ENCODE measurements around the gene BCL10.

BCL10 gene

DNA sequence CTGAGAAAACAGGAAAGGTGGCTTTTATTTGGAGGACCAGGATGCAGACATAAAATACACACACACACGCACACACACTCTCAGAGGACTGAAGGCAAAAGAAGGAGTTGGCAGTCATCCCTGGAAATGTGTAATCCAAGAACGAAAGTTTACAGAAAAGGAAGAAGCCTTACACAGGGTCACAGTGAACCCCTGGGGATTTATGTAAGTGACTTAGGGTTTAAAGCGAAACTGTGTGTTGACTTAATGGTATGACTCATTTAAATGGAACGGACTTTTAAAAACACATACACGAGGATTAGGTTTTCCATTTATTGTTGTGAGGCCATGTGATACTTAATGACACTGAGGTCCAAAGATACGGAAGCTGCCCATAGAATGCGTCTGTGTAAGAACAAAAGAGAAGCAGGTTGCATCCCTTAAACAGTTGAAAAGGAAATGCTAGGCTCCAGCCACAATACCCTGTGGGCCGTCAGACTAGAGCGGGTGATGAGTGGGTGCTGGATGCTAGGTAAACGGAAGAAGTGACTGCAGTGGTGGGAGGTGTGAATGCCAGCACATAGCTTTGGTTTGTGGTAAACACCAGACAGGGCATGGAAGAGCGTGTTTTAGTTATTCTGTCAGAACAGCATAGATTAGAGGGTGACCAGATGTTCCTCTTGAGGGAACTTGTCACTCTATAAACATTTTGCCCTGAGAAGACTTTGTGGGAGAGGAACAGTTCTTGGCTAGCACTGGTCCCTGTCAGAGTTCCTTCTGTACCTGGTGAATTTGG, 21.6 kb upstream of the BCL10 start:
- no peak for DNase-seq (ENCODE audit: low spot score)

DNA sequence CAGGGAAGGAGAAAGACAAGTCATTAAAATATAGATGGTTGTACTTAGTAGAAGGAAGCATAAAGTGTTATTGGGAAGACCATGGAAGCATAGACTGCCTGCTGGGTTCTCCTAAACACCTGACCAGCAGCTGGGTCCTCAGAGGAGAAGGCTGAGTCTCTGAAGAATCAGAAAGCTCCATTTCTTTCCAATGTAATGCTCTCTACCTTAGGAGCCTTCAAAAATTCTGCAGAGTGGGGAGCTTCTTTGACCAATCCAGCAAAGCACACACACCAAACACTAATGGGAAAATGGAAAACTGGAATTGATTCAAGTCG, 21.1 kb upstream of the BCL10 start:
- no peak for DNase-seq (ENCODE audit: low spot score)

DNA sequence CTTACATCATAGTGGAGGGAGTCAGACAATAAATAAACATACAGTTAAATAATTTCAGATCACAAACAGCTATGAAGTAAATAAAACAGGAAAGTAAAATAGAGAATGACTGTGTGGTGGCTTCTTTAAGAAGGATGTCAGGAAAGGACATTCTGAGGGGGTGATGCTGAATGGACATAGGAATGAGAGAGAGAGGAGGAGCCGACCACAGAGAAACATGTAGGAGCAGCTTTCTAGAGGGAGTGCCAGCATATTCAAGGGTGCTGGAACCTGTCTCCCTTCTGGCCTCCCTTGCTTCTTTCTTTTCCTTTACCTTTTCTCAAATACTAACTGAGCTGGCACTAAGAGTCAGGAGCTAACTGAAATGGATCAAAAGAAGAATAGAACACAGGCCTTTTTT, 20.5 kb upstream of the BCL10 start:
- no peak for DNase-seq (ENCODE audit: low spot score)

DNA sequence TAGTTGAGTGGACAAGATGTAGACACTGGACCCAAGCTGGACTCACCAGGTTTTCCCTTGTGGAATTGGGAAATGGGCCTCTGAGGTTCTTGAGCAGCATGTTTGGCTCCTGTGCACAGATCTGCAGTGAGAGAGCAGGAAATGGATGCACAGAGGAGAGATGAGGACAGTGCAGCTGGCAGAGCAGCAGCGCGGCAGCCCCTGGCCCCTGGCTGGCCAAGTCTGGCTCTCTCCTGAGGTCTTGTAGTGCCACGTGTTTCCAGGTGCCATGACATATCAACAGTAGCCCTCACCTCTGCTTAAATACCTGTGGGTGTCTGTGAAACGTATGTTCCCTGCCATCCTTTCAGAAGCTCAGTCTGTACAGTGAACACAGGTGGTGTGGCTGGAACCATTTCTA, 19.2 kb upstream of the BCL10 start:
- no peak for DNase-seq (ENCODE audit: low spot score)

DNA sequence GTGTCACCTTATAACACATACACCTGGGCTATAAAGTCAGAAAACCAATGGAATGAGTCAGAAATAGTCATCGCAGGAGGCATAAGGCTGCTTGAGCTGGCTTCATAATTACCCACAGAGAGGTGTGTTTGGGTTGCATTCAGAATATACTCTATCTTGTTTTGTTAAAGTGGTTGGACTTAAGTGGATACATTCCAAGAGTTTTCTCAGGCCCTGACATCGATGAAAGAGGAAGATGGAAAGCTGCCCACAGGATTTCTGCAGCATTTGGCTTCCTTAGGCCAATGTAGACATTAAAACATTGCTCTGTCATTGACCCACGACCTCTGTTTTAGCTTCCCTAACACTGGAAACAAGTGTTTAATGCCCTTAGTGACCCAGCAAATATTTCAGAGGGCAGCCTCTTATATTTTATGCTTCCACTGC, 18.6 kb upstream of the BCL10 start:
- DNase-seq (ENCODE audit: low spot score), result no peak

DNA sequence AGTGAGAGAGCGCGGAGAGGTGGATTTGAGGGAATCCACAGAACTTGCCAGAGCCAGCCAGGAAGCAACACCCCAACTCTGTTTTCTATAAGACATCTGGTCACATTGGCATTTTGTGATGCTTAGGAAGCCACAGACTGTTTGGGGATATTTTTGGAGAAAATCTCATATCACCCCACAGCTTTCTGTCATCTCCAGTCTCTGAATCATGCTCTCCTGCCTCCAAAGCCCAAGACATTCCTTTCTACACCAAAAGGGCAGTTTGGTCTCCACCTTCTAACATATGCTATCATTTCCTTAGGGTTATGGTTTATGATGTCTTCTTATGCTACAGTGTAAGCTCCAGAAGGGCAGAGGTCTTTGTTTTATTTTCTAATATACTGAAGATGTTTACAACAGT, 14.4 kb upstream of the BCL10 start:
- no peak for DNase-seq (ENCODE audit: low spot score)

DNA sequence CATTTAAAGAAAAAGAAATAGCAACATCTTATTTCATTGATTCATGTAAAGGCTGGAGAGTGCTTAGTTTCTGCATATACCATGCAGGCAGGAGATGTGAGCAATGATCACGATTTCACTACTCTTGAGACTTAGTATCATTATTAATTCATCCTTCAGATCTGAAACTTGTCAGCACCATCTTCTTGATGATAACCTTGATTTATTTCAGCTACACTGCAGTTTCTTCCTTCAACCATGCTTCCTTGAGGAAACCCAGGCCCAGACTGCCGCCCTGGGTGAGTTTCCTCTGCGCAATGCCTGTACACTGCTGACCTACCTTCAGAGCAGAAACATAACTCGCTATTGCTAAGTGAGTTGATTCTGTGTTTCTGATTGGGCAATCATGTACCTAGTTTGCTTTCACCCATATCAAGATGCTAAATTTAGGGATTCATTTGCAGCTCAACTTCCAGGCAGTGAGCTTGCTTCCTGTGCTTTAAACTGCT, 13.5 kb upstream of the BCL10 start:
- no peak for DNase-seq (ENCODE audit: low spot score)

DNA sequence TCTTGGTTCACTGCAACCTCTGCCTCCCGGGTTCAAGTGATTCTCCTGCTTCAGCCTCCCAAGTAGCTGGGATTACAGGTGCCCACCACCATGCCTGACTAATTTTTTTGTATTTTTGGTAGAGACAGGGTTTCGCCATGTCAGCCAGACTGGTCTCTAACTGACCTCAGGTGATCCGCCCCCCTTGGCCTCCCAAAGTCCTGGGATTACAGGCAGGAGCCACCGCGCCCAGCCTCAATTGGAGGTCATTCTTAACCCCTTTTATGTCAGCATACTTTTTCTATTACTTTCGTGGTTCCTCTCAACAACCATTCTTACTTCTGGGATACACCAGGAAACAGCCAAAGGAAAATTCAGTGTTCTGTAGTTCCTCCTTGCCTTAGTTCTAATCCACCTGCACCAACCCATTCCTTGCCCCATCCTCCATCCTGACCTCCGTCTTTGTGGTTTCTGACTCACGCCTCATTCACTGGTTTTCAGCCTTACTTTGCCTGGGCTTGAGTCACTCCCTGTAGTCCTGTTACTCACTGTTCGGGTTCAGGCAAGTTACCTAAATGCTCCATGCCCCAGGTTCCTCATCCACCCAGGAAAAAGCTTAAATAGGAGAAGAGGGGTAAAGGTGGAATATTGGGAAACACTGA, 12.9 kb upstream of the BCL10 start:
- DNase-seq (ENCODE audit: low spot score), result no peak

DNA sequence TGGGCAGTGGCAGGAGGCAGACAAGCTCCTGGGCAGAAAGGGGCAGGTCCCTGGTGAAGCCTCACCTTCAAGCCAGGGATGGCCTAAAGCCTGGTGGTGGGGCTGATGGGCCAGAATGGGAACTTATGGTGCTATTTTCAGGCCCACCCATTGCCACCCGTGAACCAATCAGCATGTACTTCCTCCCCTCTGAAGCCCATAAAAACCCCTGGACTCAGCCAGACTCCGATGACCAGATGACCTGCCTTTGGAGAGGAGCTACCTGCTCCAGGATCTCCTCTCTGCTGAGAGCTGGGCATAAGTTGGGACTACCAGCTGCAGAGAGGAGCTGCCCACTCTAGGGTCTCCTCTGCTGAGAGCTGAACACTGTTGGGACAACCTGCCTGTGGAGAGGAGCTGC, 7.8 kb upstream of the BCL10 start:
- no peak for DNase-seq (ENCODE audit: low spot score)

DNA sequence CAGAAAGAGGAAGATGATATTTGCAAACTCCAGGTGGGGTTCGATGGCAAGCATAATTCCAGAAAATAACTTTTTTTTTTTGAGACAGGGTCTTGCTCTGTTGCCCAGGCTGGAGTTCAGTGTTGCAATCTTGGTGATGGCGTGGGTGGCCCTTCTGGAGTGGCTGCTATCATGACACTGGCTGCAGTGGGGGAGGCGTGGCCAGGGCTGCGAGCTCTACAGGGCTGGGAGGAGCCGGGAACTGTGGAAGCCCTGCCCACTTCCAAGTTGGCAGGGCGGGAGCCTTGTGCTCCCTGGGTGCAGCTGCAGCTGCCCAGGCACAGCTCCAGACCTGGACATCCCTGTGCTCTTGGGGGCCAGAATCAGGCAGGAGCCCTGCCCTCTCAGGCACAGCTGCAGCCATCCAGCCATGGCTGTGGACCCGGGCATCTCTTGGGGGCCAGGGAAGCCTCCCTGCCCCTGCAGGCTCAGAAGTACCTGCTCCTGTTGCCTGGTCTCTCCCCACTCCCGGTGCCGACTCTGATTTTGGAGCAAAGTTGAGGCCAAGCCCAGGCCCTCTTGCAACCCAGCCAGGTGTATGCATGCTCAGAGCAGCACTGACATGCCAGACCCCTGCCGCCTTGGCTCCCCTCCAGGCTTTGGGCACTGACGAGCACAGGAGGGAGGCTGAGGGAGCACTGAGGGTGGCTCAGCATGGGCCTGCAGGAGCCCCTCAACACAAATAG, 7.2 kb upstream of the BCL10 start:
- DNase-seq (ENCODE audit: low spot score), result peak; percentile 37

DNA sequence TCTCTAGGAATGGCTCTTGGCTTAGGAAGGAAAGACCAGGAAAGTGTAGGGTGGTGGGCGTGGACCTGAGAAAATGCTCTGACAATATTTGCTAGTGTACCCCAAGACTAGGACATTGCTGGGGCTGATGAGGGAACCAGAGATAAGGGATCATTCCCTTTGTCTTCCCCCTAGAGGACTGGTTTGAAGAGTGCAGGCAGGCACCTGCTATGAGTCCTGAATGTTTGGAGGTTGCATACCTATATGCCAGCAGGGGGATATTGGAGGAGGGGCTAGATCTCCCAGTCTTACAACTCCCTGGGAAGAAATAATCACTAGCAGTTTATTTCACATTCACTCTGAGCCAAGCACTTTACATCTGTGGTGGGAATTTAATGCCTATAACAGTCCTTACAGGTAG, 6.0 kb upstream of the BCL10 start:
- no peak for DNase-seq (ENCODE audit: low spot score)

DNA sequence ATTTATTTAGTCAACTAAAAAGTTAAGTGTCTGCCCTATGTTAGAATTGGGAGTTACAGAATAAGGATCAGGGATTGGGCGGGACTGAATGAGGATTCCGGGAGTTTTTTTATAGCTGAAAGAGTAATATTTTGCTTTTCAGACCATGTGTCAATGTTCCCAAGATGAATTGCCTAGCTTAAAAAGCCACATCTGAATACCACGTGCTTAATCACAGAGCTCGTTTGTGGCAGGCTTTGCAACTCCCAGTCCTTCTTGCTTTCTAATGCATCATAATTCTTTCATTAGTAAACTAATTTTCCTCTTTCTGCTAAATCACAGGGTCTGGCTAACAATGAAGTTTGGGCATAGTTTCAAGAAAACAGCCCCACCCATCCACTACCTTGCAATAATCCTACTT, 4.2 kb upstream of the BCL10 start:
- DNase-seq (ENCODE audit: low spot score), result no peak

DNA sequence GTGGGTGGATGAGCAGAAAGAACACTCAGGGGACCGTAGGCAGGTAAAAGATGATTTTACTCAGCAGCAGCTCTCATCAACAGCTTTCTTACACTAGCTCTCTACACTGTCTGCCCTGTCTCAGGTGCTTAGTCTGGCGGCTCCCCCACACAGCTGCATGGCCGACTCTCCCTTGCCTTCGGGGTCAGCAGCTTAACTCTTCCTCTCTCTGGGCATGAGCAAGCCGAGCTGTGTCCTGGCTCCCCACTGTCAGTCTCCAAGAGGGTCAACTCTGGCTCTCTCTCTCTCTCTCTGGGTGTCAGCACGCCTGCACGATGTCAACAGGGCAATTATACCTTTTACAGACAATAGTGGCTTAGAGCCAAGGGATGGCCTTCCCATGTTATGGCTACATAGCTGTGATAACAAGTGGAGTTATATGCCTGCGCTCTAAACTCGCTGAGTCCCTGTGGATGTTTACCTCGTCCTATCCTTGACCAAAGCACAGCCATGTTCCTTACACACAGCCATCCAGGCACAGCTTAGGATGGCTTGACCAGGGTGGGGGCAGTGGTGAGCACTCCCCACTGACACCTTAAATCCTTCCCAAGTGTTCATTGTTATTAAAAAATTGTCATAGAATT, 3.1 kb upstream of the BCL10 start:
- DNase-seq (ENCODE audit: low spot score), result no peak

DNA sequence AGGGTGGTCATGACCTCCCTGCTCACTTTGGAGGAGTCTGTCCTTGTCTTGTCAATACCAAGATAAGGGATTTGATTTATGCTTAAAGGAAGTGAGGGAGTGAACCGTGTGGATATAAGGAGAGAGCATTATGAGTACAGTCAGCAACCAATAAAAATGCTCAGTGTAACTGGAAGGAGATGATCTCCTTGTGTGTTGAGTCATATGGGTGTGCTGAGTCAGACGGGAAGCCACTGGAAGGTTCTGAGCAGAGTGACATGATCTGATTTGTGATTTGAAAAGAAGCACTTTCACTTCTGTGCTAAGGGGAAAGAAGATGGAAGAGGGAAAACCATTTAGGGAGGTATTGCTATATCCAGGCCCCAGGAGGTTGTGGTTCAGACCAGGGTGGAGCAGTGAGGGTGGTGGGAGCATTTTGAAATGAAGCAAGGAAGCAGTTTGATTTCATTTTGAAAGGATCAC, 2.5 kb upstream of the BCL10 start:
- peak; percentile 58 for DNase-seq (ENCODE audit: low spot score)

DNA sequence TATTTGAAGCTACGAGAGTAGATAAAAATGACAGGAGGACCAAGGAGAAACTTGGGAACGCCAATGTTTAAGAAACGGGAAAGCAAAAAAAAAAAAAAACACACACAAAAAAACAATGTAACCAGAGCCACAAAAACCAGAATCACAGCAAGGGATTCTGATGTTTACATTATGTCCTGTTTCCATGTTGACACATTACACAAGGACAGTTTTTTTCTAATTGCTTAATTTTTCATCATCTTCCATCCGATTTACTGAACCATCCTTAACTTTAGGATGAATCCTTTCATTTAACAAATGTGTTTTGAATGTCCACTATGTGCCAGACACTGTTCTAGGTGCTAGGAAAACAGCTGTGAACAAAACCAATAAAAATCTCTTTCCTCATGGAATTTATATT, 1.4 kb upstream of the BCL10 start:
- DNase-seq (ENCODE audit: low spot score), result no peak

DNA sequence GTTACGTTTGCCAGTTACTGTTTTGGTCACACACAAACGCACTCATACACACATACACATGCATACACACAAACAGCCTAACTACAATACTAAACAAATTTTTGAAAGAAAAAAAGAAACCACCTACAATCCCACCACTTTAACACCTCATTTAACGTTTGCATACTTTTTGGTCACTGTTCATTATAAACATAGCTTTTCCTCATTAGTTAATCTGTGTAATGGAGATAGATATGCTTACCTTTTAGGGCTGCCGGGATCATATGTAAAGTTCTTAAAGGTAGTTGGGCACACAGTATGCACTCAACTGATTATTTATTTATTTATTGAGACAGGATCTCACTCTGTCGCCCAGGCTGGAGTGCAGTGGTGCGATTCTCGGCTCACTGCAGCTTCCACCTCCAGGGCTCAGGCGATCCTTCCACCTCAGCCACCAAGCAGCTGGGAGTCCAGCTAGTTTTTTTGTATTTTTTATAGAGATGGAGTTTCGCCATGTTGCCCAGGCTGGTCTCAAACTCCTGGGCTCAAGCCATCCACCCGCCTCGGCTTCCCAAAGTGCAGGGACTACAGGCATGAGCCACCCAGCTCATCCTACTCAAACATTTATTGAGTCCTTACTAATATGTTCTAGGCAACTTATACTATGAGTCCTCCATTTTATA, 677 bp upstream of the BCL10 start:
- no peak for DNase-seq (ENCODE audit: low spot score)

DNA sequence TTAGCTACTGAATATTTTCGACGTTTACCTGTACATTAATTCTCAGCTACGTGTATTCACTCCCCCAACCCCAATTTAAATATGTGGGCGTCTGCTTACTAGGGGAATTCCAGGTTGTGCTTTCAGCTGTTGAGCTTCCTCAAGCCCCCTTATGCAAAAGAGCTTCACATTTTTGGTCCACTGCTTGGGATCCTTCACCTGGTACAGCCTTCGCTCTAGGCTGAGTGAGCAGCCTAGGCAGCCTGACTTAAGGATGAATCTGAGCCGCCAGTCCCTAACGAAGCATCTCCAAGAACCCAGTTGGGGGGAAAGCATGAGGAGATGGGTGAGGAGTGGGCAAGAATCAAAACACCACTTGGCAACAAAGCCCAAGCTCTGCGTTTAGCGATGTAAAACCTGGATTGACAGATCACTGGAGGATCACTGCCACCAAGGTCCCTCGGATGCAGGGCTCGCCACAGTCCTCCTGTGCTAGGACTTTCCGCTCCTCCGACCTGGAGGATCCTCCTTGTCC, 674 bp downstream of the BCL10 start:
- DNase-seq (ENCODE audit: low spot score), result no peak

DNA sequence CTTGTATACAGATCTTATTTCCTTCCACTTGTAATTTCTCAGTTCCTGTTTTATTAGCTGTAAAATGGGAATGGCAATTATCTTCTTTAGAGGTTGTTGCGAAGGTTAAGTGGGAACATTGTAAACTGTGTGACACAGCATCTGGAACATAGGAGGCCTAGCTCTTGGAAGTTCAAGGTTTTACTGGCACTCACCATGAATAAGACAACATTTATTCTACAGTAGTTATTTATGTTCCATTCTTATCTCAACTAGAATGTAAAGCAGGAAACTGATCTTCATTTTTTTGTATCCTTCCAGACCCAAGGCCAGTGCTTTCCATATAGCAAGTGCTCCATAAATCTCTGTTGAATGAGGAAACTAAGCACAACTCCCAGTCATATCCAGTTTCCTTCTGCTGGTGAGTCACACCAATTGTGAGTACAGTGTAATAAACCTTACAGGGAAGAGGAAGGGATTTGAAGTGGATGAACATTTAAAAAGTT, 1.4 kb downstream of the BCL10 start:
- DNase-seq (ENCODE audit: low spot score), result no peak

DNA sequence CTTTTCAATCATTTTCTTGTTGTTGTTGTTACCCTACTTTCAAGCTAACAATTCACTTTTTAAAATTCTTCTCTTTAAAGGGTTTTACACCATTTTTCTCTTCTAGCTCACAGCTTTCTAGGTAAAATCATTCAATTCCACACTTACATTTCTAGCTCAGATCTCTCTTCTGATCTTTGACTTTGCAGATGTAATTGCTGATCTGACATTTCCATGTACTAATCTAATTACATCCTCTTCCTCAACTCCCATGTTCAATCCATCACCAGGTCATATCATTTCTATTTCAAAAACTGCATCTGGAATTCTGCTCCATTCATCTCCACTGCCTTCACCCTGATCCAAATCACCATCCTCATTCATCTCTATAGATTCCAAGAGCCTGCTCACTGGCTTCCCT, 3.0 kb downstream of the BCL10 start:
- DNase-seq (ENCODE audit: low spot score), result no peak

DNA sequence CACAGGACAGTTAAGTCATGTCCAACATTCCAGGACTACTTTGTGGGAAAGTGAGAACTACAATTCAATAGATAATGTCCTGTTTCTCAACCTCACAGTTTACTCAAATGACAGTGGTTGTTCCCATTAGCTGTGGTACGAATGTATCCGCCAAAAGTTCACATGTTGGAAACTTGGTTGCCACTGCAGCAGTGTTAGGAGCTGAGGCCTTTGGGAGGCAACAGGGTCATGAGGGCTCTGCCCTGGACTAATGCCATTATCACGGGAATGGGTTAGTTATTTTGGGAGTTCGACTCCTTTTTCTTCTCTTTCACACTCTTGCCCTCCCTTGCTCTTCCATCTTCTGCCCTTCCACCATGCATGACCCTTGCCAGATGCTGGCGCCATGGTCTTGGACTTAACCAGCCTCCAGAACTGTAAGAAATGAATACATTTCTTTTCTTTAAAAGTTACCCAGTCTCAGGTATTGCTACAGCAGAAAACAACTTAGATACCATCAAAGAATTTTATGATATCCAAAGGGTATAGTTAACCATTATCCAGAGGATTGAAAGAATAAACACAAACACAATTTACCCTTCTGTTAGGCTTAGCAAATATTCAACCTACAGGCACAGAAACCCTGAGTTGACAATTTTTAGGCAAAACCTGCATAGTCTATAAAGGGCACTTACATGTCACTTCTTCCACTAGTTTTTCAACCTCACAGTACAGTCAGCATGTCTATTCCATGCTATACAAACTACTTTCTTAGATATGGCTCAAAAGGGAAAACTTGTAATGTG, 7.4 kb downstream of the BCL10 start:
- DNase-seq (ENCODE audit: low spot score), result no peak

DNA sequence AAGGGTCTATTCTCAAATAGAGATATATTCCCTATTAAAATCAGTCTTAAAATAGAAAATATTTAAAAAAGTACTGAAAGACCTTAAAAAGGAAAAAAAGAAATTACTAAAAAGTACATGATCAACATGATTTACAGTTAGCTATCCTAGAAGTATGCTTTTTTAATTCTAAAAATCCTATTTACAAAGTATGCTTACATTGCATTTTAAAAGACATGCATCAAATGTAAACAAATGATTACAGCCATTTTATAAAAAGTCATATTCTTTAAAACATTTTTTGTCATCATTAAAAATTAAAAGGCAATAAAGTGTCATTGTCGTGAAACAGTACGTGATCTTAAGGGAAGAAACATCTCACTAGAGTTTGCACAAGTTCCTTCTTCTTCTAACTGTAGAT, 9.1 kb downstream of the BCL10 start:
- DNase-seq (ENCODE audit: low spot score), result no peak
